GDM1 (cell line): ENCODE data around the gene FGFR1OP2.
"Not testable (repeated sequence)": the region's sequence is repeated elsewhere in the genome, so short reads cannot be mapped to it uniquely, and the experiment has no call there.

ENCODE experiments used
- DNase-seq: peaks from one replicate; lab custom pipeline; 2025; lab: John Stamatoyannopoulos, UW

Gene FGFR1OP2

DNA sequence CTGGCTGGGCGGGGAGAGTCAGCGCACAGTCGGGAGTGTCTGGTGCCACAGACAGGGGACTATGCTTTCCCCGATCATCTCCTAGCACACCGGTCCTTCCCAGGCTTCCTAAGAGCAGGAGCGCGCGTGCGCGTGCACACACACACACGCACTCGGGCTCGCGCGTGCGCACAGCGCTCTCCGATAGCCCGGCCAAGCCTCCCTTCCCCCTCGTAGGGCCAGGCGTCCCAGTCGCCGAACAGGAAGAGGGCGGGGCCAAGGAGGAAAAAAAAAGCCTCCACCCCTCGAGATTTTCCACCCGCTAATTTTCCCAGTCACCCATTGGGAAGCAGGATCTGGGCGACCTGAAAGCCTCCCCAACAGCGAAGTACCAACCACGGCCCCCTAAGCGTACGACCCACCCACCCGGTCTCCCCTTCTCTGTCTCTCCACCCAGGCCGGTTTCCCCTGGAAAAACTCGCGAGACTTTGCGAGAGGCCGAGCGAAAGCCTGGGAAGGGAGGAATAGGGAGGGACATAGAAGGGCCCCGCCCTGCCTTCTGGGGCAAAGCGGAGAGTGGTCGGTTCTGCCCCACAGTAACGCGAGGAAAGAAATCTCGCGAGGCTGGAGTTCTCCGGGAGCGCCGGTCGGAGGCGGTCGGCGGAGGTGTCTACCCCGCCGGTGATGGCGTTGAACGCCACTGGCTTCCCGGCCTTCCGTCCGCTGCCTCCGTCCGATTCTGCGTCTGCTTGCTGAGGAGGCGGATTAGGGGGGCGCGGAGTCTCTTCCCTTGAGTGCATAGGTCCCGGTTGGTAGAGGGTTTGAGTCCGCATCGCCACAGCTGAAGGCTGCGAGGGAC lies at the start of gene FGFR1OP2, which contains the start of gene INTS13:
Gene FGFR1OP2 (plus strand): TSS at position 608 of the 838 bp plus-strand sequence. CDS start 15,689 bp downstream, outside the sequence.
Gene INTS13 (minus strand): TSS at position 119 of the 838 bp plus-strand sequence. CDS start 1,178 bp downstream, outside the sequence.
- DNase-seq: peak; percentile 96

DNA sequence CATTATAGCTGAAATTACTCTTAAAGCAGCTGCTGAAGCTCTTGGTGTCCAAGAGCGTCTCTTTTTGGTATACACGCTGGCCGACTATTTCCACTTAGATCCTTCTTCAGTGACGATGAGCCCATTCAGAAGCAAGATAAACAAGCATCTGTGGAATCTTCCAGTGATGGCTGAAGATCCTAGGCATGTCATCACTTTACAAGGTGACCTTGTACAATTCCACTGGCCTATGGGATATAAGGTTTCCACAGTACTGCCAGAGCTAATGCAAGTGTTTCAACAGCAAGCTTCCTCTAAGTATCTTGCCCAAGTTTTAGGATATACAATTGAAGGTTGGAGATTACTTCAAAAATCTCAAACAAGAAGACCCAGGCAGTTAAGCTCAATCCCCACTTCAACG lies 47.5 kb upstream of the FGFR1OP2 start:
- DNase-seq: no peak

DNA sequence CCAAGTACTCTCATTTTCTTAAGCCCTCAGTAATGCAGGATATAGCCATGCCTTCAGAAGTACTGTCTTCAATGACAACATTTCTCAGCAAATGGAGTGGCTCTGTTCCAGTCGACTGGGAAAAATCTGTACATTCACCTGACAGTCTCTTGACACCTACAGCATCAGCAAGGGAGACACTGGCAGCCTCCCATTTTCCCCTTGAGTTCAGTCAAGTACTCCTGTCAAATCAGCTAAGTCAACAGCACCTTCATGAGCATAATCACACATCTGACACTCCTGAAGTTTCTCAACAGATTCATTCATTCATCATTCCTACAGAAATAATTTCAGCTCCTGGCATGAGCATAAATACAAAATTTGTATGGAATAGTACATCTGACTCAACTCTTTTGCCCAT lies 46.6 kb upstream of the FGFR1OP2 start:
- DNase-seq: no peak

DNA sequence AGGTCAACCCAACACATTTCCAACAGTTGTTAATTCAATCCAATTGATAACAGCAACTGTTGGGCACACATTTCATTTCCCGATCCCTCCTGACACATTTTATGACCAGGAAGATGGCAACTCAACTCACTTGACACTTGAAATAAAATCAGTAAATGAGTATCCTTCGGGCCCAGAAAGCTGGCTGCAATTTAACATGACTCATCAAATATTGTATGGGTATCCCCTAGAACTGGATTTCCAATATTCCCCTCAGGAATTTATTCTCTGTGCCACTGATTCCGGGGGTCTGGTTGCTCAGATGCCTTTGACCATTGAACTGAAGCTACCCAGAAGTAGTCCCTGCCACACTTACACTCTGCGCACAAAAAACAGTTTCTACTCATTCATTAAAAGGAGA lies 42.6 kb upstream of the FGFR1OP2 start:
- no peak for DNase-seq

DNA sequence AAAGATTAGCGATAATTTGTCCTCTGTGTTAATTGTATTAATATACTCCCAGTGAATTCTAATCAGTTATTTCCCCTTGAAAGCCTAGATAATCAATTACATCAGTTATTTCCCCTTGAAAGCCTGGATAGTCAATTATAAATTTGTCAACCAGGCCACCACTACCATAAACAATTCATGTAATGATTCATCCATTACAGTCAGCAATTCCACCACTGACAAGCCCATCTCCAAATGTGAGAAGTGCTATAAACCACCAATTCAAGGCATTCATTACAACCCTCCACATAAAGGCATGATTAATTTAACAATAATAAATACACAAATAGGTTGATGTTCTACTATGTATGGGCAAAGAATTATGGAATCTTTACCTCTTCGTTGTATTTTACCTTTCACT lies 41.4 kb upstream of the FGFR1OP2 start:
- no peak for DNase-seq

DNA sequence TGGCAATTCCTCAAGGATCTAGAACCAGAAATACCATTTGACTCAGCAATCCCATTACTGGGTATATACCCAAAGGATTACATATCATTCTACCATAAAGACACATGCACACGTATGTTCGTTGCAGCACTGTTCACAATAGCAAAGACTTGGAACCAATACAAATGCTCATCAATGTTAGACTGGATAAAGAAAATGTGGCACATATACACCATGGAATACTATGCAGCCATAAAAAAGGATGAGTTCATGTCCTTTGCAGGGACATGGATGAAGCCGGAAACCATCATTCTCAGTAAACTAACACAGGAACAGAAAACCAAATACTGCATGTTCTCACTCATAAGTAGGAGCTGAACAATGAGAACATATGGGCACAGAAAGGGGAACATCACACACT lies 34.9 kb upstream of the FGFR1OP2 start:
- DNase-seq: not testable (repeated sequence)

DNA sequence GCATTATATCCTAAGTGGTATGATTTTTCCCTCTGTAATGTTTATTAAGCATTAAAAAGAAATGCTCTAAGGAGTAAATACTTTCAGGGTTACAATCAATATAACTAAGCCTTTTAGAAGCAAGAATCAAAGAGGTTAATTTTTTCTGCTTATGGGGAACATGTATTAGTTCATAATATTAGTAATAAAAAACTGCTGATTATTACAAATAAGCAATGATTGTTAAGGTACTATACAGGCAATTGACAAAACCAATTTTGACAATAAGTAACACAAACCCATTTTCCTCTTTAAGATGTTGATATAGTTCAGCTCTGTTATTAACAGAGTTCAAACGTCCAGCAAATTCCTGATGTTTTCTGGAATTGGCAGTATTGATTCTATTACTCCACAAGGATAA lies 32.2 kb upstream of the FGFR1OP2 start:
- DNase-seq: no peak

DNA sequence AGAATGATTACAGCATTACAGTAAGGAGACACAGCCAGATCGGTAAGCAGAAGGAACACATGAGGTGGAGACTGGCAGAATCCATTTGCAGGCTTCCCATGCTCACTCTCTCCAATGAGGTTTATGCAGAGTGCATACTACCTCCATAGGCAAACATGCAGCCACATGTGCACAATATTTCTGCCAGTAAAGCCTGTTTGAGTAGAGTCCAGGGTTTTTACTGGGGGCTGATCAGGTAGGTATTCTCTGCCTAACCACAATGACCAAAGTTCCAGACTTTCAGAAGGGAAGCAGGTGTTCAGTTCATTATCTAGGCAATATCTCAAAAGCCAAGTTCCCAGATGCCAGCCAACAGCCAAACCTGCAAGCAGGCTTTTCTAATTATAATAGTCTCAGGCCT lies 31.6 kb upstream of the FGFR1OP2 start:
- peak; percentile 19 for DNase-seq

DNA sequence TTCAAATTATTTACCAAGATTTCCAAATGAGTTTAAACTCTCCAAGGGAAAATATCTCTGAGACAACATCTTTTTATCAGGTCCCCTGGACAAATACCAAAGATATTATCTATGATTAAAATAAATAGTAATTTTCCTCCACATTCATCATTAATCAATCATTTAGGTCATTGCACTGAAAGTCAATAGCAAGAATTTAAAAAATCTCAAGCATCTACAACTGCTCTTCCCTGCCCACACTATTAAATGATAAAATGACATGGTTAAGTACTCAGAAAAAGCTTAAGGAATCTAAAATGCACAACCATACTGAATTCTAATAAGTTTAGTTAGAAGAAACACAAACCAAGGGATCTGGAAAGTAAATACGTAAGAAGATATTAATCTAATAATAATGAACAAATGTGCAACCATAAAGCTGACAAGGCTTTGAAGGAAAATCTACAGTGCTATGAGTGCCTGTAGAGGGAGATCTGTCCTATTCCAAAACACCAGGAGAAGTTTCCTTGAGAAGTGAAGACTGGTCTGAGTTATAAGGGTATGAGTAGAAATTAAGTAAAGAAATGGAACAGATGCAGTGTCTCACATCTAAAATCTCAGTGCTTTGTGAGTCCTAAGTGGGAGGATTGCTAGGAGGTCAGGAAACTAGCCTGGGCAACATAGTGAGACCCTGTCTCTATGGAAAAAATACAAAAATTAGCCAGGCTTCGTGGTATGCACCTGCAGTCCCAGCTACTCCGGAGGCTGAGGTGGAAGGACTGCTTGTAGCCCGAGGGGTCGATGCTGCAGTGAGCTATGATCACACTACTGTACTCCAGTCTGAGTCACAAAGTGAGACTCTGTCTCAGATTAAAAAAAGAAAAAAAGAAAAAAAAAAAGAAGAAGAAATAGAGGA lies 19.7 kb upstream of the FGFR1OP2 start:
- no peak for DNase-seq

DNA sequence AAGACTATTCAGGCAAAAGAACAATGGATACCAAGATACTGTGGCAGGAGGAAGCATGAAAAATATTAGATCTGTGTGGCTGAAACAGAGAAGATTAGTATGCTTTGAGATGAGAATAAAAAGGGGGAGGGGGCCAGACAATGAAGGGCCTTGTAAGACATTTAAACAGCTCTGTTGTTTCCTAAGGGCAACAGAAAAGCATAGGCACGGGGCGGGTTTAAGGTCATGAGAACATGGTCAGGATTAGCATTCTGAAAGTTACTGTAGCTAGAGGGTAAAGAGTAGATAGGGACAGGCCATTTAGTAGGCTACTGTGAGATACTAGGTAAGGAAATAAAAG lies 19.1 kb upstream of the FGFR1OP2 start:
- no peak for DNase-seq

DNA sequence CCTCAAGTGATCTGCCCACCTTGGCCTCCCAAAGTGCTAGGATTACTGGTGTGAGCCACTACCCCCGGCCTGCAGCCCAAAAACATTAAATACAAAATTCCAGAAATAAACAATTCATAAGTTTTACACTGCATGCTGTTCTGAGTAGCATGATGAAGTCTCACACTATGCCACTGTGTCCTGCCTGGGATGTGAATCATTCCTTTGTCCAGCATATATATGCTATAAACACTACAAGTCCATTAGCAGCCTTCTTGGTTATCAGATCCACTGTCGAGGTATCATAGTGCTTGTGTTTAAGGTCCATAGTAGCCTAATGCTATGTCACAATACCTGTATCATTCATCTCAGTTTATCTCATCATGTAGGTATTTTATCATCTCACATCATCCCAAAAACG lies 16.4 kb upstream of the FGFR1OP2 start:
- DNase-seq: no peak

DNA sequence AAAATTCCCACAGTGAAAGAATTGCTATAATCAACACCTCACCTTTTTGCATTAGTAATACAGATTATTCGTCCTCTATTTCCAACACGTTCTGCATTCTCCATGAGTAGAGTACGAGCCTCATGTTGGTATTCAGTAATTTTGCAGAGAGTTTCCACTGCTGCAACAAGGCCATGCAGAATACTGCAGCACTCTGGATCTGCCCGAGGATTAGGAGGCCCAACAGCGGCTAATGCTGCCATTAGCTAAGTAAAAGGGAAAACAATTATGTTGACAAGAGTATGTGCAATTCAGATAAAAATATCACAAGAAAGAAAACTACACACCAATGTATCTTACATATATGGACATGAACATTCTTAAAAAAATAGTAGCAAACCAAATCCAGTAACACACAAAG lies 9.6 kb upstream of the FGFR1OP2 start:
- DNase-seq: no peak

DNA sequence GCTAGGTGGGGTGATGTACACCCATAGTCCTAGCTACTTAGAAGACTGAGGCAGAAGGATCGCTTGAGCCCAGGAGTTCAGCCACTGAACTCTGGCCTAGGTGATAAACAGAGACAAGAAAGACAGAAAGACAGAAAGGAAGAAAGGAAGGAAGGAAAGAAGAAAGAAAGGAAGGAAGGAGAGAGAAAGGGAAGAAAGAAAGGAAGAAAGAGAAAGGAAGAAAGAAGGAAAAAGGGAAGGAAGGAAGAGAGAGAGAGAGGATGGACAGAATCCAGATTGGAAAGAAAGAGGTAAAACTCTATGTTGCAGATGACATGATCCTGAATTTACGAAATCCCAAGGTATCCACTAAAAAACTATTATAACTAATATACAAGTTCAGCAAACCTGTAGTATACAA lies 8.7 kb upstream of the FGFR1OP2 start:
- DNase-seq: no peak

DNA sequence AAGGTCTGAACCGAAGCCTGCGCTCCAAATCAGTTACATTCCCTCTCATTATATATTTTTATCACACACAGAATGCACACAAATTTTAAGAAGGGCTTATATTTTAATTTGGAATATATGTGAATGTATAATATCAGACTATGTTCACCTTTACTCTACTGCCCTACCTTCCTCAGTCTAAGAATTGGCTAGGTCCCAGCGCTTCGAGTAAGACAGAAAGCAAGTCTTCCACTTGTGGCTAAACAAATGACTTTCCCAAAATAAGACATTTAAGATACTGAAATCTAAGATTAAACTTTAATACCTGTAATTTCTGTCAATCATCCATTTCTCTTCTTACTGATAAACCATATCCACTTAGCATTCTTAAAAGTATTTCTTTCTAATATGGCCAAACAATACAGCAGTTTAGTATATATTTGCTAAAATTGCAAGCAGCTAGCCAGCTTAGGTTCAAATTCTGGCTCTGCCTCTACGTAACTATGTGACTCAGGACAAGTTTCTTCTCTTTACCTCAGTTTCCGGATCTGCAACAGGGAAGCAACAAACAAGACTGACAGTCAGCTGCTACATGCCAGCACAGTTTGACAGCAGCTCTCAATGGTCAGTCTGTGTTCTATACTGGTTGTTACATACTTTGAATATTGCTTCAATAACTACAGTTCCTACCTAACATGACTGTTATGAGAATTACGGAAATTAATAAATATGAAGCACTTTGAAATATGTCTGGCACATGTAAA lies 2.5 kb upstream of the FGFR1OP2 start:
- no peak for DNase-seq

DNA sequence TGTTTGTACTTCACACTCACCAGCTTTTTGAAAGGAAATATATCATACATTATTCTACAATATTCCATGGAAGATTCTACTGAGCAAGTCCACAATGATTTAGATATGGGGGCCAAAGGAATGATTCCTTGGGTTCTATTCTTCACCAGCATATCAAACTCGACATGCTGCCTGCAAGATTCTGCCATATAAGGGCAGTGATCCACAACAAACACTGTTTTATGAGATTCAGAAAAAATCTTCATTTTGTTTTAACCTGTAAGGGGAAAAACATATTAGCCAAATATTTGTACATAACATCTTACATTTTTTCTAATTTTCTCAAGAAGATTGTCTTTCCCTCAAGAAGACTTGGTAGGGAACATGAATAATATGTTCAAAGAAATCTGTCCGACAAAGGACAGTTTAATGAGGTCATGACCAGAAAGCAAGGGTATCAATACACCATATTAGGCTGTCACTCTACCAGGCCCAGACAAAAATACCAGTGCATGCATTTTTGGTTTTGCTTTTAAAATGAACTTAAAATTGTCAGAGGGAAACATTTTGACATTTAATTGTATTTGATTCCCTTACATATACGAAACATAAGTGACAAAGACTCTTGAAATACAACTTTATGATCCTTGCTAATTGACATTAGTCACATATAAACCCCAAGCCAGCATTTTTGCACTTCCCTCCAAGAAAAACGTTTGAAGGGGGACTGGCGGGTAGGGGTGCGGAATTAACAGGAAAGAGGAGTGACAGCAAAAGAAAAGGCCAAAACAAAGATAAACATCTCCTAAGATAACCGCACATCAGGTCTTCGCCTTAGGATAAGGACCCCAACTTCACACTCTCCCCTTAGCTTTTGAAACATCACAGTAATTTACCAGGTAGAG lies 1.5 kb upstream of the FGFR1OP2 start:
- no peak for DNase-seq

DNA sequence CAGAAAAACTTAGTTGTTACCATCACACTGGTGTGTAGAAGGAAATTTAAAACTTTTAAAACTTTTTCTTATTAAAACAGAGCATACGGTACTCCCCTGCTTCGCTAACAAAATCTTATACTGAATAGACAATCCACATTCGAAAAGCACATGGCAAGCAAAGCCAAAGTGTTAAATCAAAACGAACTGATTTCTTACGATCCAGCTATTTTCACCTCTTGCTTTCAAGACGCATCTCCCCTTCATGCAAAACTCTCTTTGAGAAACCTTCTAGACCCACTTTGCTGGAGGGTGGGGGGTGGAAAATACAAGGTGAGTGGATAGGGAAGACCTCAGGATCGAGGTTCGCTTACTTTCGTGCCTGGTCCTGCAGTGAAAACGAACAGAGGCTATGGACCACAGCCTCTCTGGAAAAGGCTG lies 817 bp upstream of the FGFR1OP2 start:
- DNase-seq: no peak

DNA sequence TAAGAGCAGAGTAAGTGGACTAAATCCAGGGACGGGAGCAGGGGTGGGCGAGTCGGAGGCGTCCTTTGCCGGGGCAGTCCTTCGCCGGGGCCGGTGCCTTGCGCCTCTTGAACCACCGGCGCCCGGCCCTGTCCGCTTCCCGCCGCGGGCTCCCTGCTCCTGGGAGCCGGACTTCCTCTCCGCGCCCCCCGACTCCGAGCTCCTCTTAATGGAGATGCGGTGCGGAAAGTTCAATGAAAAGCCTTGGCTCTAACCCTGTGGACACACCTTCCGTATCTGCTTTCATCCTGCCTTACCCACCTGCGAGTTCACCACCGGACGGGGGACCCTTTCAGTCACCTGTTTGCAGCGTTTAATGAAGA lies 412 bp downstream of the FGFR1OP2 start:
- DNase-seq: no peak

DNA sequence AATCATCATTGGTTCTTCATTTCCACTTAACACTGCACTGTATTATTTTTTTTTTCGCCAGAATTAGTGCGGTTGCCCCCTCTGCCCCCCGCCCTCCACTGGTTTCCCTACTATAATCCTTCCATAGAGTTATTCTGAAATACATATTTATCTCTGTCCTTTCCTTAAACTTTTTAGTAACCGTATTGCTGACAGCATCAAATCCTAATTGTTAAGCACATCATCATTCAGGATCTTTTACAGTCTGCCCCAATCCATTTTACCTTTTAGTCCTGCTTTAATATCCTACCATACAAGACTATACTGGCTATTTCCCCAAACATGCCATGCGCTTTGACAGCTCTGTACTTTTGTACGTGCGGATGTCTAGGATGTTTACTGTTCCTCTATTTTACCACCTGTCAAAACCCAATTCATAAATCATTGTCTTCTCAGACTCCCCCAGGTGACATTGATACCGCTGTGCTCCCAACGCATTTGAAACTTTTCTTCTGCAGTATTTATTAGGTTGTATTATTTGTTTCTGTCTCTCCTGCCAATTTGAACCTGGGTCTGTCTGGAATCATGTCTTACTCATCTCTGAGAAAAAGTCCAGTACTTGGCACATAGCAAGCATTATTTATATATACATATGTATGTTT lies 1.0 kb downstream of the FGFR1OP2 start:
- DNase-seq: no peak

DNA sequence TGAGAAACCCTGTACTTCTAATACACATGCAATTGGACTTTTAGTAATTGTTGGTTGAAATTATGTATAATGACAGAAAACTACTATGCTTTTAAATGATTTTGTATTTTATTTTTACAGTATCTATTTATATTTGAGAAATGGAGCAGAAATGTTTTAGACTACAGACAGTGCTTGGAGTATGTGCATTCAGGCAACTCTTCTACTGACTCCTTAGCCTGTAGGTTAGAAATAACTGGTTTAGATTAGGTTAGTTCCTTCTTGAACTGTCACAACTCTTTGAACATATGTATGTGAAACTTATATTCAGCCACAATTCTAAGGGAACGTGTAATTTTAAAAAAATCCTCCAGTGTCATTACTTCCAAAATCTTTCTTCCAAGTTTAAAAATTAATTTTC lies 1.7 kb downstream of the FGFR1OP2 start:
- DNase-seq: no peak

DNA sequence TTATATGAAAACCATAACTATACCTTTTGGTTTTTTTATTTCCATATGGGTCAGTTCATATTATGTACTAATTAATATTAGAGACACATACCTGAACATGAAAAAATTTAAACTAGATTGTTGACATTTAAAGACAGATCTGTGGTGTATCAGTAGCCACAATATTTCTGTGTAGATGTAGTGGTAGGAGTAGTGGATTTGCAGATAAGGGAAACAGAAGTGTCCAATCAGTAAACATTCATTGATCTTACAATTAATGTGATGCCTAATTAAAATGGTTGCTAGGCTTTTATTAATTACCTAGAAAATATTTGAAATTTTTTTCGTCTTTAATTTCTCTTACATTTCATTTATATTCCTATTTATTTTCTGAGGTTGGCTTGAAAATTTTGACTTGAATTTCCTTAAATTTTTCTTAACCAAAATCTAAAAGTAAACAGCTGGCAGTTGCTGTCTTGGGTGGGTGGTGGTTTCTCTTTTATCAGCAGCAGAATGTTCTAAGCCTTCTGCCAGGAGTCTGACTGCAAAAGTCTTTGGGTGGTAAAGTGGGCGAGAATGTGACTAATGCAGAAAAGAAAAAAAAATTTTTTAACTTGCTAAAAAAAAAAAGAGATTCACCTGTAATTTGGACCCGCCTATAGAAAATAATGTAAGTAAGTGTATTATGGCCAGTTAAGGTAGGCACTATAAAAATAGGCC lies 2.4 kb downstream of the FGFR1OP2 start:
- no peak for DNase-seq
